ENCODE results near the gene GSG1L.

The GSG1L gene

DNA sequence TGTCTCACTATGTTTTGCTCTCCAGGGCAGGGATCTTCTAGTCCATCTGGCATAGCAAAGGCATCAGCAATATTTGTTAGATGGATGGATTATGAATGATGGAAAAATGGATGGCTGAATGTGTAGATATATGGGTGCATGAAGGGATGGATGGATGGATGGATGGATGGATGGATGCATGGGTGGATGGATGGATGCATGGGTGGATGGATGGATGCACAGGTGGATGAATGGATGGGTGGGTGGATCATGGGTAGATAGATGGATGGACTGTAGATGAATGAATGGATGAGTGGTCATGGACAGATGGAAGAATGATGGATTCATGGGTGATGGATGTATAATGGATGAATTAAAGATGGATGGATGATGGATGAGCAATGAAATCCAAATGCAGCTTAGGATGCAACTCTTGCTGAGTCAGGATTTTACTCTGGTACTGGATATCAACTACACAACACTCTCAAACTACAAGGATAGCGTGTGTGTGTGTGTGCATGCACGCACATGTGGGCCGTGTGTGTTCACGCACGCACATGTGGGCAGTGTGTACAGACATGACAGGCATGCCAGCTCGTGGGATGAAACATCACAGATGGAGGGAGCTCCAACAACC lies 34.0 kb downstream of the GSG1L start:
- Histone ChIP-seq H3K27ac (ENCODE audit: low read depth in 2 of 2, low read length in 2 of 2) (no peak overlapping the region), H3K27me3 (ENCODE audit: control insufficient read depth in 2 of 2, insufficient read depth in 2 of 2, low read length in 2 of 2) (no peaks in the 10 kb centered on the region), H3K4me1 (ENCODE audit: control insufficient read depth in 2 of 2, insufficient read depth in 2 of 2, low read length in 2 of 2) (no peaks in the 10 kb centered on the region), H3K9ac (ENCODE audit: low read depth in 1 of 2, low read length in 2 of 2) (no peak overlapping the region), H3K4me3 (ENCODE audit: low read length in 2 of 2) (no peak overlapping the region), H3K9me3 (ENCODE audit: control insufficient read depth in 2 of 2, low read length in 2 of 2) (no peaks in the 10 kb centered on the region), H3K36me3 (ENCODE audit: control insufficient read depth in 2 of 2, insufficient read depth in 2 of 2, low read length in 2 of 2) (no peaks in the 10 kb centered on the region)

DNA sequence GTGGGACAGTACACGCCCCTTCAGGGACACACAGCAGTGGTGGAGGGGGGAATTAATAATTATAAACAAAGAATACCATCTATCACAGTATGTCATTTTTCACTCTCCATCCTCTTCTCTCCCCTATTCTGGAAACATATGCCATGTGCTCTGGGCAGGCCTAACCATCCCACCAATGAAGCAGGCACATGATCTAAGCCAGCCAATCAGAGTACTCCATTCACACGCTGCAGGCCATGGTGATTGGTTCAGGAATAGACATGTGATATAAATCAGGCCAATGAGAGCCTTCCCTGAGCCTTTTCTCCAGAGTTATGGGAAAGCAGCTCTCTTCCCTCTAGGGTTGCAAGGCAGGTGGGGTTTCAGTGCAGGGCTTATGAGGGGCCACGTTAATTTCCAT lies 36.5 kb downstream of the GSG1L start:
- no peaks in the 10 kb centered on the region for H3K9me3 ChIP-seq (ENCODE audit: control insufficient read depth in 2 of 2, low read length in 2 of 2)
- H3K4me3 ChIP-seq (ENCODE audit: low read length in 2 of 2) = no peak overlapping the region
- H3K27ac ChIP-seq (ENCODE audit: low read depth in 2 of 2, low read length in 2 of 2) = no peak overlapping the region
- no peaks in the 10 kb centered on the region for H3K27me3 ChIP-seq (ENCODE audit: control insufficient read depth in 2 of 2, insufficient read depth in 2 of 2, low read length in 2 of 2)
- H3K4me1 ChIP-seq (ENCODE audit: control insufficient read depth in 2 of 2, insufficient read depth in 2 of 2, low read length in 2 of 2) = no peaks in the 10 kb centered on the region
- H3K36me3 ChIP-seq (ENCODE audit: control insufficient read depth in 2 of 2, insufficient read depth in 2 of 2, low read length in 2 of 2) = no peaks in the 10 kb centered on the region
- H3K9ac ChIP-seq (ENCODE audit: low read depth in 1 of 2, low read length in 2 of 2) = no peak overlapping the region

DNA sequence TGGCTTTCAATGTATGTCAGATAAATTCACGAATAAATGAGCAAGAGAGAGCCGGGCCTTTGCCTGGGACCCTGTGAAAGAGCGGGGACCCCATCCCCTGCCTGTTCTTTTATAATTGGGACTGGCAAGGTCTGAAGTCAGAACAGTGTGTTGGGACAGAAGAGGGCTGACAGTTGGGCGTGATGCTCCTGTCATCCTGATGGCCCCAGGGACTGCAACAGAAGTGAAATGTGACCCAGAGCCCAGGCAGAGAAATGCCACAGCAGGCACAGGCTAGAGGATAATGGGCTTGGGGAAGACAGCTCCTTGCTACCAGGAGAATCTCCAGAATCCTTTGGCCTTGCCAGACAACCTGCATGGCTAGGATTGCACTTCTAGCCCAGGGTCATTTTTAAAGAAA lies 37.9 kb downstream of the GSG1L start:
- Histone ChIP-seq H3K4me1 (ENCODE audit: control insufficient read depth in 2 of 2, insufficient read depth in 2 of 2, low read length in 2 of 2) (no peaks in the 10 kb centered on the region), H3K36me3 (ENCODE audit: control insufficient read depth in 2 of 2, insufficient read depth in 2 of 2, low read length in 2 of 2) (no peaks in the 10 kb centered on the region), H3K27ac (ENCODE audit: low read depth in 2 of 2, low read length in 2 of 2) (no peak overlapping the region), H3K27me3 (ENCODE audit: control insufficient read depth in 2 of 2, insufficient read depth in 2 of 2, low read length in 2 of 2) (no peaks in the 10 kb centered on the region), H3K9ac (ENCODE audit: low read depth in 1 of 2, low read length in 2 of 2) (no peak overlapping the region), H3K9me3 (ENCODE audit: control insufficient read depth in 2 of 2, low read length in 2 of 2) (no peaks in the 10 kb centered on the region), H3K4me3 (ENCODE audit: low read length in 2 of 2) (no peak overlapping the region)

DNA sequence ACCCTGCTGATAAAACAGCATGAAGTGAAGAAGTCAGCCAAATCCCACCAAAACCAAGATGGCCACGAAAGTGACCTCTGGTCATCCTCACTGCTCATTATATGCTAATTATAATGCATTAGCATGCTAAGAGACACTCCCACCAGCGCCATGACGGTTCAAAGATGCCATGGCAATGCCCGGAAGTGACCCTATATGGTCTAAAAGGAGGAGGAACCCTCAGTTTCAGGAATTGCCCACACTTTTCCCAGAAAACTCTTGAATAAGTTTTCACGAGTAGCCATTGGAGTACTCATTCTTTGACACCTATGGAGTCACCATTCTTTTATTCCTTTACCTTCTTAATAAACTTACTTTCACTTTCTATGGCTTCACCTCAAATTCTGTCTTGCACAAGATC lies 44.3 kb downstream of the GSG1L start:
- no peaks in the 10 kb centered on the region for H3K36me3 ChIP-seq (ENCODE audit: control insufficient read depth in 2 of 2, insufficient read depth in 2 of 2, low read length in 2 of 2)
- H3K27me3 ChIP-seq (ENCODE audit: control insufficient read depth in 2 of 2, insufficient read depth in 2 of 2, low read length in 2 of 2) = peaks cover 0 to 4% of the 10 kb centered on the region in 2 donors
- no peak overlapping the region for H3K4me3 ChIP-seq (ENCODE audit: low read length in 2 of 2)
- H3K4me1 ChIP-seq (ENCODE audit: control insufficient read depth in 2 of 2, insufficient read depth in 2 of 2, low read length in 2 of 2) = no peaks in the 10 kb centered on the region
- no peak overlapping the region for H3K9ac ChIP-seq (ENCODE audit: low read depth in 1 of 2, low read length in 2 of 2)
- H3K27ac ChIP-seq (ENCODE audit: low read depth in 2 of 2, low read length in 2 of 2) = no peak overlapping the region
- no peaks in the 10 kb centered on the region for H3K9me3 ChIP-seq (ENCODE audit: control insufficient read depth in 2 of 2, low read length in 2 of 2)

DNA sequence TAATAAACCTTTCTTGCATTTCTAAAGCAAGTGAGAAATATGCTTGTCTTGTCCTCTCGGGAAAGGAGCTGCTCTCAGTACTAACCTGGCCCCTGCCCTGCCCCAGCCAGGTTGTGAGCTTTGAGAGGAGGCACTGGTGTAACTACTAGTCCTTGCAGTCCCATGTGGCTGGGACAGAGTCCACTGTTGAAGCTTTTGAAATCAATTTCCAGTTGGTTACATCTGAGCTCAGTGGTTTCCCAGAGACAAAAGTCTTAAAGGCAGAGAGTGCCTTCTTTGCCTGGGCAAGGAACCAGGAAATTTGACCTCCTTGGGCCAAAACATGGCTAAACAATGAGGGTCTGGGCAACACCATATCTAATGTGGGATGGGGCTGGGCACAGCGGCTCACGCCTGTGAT lies 48.7 kb downstream of the GSG1L start:
- Histone ChIP-seq H3K4me1 (ENCODE audit: control insufficient read depth in 2 of 2, insufficient read depth in 2 of 2, low read length in 2 of 2) (no peaks in the 10 kb centered on the region), H3K27me3 (ENCODE audit: control insufficient read depth in 2 of 2, insufficient read depth in 2 of 2, low read length in 2 of 2) (peaks cover 0 to 7% of the 10 kb centered on the region in 2 donors), H3K4me3 (ENCODE audit: low read length in 2 of 2) (no peak overlapping the region), H3K9me3 (ENCODE audit: control insufficient read depth in 2 of 2, low read length in 2 of 2) (no peaks in the 10 kb centered on the region), H3K9ac (ENCODE audit: low read depth in 1 of 2, low read length in 2 of 2) (no peak overlapping the region), H3K27ac (ENCODE audit: low read depth in 2 of 2, low read length in 2 of 2) (no peak overlapping the region), H3K36me3 (ENCODE audit: control insufficient read depth in 2 of 2, insufficient read depth in 2 of 2, low read length in 2 of 2) (no peaks in the 10 kb centered on the region)

DNA sequence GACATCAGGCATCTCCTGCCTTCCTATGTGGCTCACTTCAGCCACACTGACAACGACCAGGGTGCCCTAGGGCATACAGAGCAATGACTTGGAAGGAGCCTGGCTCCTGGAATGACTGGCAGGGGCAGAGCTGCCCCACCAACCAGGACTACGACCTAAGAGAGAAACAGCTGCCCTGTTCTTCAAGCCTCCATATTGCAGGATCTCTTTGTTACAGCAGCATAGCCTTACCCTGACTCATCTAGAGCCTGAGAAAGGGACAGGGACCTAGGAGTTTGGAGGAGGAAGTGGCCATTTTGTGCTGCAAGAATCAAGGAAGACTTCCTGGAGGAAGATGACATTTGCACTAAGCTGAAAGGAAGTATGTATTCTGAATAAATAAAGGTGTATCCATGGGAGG lies 49.6 kb downstream of the GSG1L start:
- Histone ChIP-seq H3K36me3 (ENCODE audit: control insufficient read depth in 2 of 2, insufficient read depth in 2 of 2, low read length in 2 of 2) (no peaks in the 10 kb centered on the region), H3K27me3 (ENCODE audit: control insufficient read depth in 2 of 2, insufficient read depth in 2 of 2, low read length in 2 of 2) (peaks cover 0 to 7% of the 10 kb centered on the region in 2 donors), H3K4me3 (ENCODE audit: low read length in 2 of 2) (no peak overlapping the region), H3K4me1 (ENCODE audit: control insufficient read depth in 2 of 2, insufficient read depth in 2 of 2, low read length in 2 of 2) (no peaks in the 10 kb centered on the region), H3K9me3 (ENCODE audit: control insufficient read depth in 2 of 2, low read length in 2 of 2) (no peaks in the 10 kb centered on the region), H3K9ac (ENCODE audit: low read depth in 1 of 2, low read length in 2 of 2) (no peak overlapping the region), H3K27ac (ENCODE audit: low read depth in 2 of 2, low read length in 2 of 2) (no peak overlapping the region)

DNA sequence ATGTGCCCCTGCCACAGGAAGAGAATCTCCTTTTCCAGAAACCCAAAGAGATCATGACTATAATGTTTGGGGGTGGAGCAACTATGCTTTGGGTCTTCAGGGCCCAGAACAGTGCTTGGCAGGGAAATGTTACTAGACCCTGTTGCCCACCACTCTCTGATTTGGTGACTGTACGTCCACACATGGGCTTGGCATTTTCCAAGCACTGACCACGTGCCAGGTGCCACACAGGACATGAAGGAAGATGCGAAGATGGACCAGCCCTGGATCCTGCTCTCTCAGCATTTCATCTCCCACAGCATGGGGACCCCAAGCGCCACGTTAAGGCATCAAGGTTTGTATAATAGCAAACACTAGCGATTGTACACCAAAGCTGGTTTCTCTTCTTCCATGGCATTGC lies 50.1 kb downstream of the GSG1L start:
- H3K36me3 ChIP-seq (ENCODE audit: control insufficient read depth in 2 of 2, insufficient read depth in 2 of 2, low read length in 2 of 2) = no peaks in the 10 kb centered on the region
- no peaks in the 10 kb centered on the region for H3K9me3 ChIP-seq (ENCODE audit: control insufficient read depth in 2 of 2, low read length in 2 of 2)
- H3K4me1 ChIP-seq (ENCODE audit: control insufficient read depth in 2 of 2, insufficient read depth in 2 of 2, low read length in 2 of 2) = no peaks in the 10 kb centered on the region
- no peak overlapping the region for H3K9ac ChIP-seq (ENCODE audit: low read depth in 1 of 2, low read length in 2 of 2)
- H3K27me3 ChIP-seq (ENCODE audit: control insufficient read depth in 2 of 2, insufficient read depth in 2 of 2, low read length in 2 of 2) = peaks cover 0 to 7% of the 10 kb centered on the region in 2 donors
- H3K4me3 ChIP-seq (ENCODE audit: low read length in 2 of 2) = no peak overlapping the region
- no peak overlapping the region for H3K27ac ChIP-seq (ENCODE audit: low read depth in 2 of 2, low read length in 2 of 2)

DNA sequence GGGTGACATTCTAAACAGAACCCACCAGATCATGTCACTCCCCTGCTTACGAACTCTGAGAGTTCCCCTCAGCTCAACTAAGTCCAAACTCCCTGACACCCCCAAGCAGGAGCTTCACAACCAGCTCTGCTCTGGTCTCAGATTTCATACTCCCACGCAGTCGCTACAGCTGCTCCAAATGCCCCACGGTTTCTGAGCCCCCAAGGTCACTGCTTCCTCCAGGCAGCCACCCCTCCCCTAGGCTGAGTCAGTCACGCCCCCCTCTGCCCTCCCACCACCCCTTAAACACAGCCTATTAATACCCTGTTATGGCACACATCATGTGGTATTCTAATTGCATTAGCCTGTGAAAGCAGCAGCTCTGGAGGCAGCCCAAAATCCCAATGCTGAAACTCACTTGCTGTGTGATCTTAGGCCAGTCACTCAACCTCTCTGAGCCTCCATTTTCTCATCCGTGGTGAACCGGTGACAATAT lies 51.5 kb downstream of the GSG1L start:
- H3K27ac ChIP-seq (ENCODE audit: low read depth in 2 of 2, low read length in 2 of 2) = no peak overlapping the region

DNA sequence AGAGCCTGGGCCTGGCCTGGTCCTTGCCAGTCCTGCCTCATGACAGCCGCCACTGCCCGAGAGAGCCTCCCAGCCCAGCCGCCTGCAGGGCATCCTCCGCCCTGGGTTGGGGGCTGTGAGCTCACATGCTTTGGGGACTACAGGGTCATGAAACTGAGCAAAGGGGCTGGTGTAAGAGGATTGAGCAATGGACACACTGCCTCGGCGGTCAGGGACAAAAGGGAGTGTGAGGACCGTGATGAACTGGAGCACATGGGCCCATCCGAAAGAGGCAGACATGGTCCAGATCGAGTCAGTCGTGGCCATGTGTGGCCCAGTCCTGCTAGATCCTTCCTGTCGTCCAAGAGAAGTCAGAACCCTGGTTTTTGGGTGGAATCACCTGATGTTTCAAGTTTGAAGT lies 52.3 kb downstream of the GSG1L start:
- Histone ChIP-seq H3K9me3 (ENCODE audit: control insufficient read depth in 2 of 2, low read length in 2 of 2) (no peaks in the 10 kb centered on the region), H3K27me3 (ENCODE audit: control insufficient read depth in 2 of 2, insufficient read depth in 2 of 2, low read length in 2 of 2) (peaks cover 0 to 3% of the 10 kb centered on the region in 2 donors), H3K4me3 (ENCODE audit: low read length in 2 of 2) (no peak overlapping the region), H3K4me1 (ENCODE audit: control insufficient read depth in 2 of 2, insufficient read depth in 2 of 2, low read length in 2 of 2) (no peaks in the 10 kb centered on the region), H3K36me3 (ENCODE audit: control insufficient read depth in 2 of 2, insufficient read depth in 2 of 2, low read length in 2 of 2) (no peaks in the 10 kb centered on the region), H3K9ac (ENCODE audit: low read depth in 1 of 2, low read length in 2 of 2) (no peak overlapping the region), H3K27ac (ENCODE audit: low read depth in 2 of 2, low read length in 2 of 2) (no peak overlapping the region)

More for the DNA sequence above, 51.5 kb downstream of the GSG1L start:
- H3K4me1 ChIP-seq (ENCODE audit: control insufficient read depth in 2 of 2, insufficient read depth in 2 of 2, low read length in 2 of 2) = no peaks in the 10 kb centered on the region
- H3K36me3 ChIP-seq (ENCODE audit: control insufficient read depth in 2 of 2, insufficient read depth in 2 of 2, low read length in 2 of 2) = no peaks in the 10 kb centered on the region
- H3K9me3 ChIP-seq (ENCODE audit: control insufficient read depth in 2 of 2, low read length in 2 of 2) = no peaks in the 10 kb centered on the region
- no peak overlapping the region for H3K9ac ChIP-seq (ENCODE audit: low read depth in 1 of 2, low read length in 2 of 2)
- no peak overlapping the region for H3K4me3 ChIP-seq (ENCODE audit: low read length in 2 of 2)
- H3K27me3 ChIP-seq (ENCODE audit: control insufficient read depth in 2 of 2, insufficient read depth in 2 of 2, low read length in 2 of 2) = peaks cover 0 to 5% of the 10 kb centered on the region in 2 donors

DNA sequence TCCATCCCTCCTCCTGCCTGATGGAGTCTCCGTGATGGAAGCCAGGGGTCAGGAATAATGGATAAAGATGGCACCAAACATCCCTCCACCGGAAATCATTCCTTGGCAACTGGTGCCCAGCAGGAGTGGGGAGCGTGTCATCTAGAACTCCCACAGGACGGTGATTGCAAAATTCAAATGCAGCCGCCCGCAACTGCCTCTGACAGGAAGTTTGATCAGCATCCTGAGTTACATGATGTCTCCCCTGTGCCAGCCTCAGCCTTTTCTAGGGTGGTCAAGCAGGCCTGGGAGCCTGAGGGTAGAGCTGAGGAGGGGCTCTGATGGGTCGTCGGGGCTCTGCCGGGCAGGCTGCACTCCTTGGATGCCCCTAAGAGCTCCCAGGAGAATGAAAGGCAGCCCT lies 52.8 kb downstream of the GSG1L start:
- H3K9ac ChIP-seq (ENCODE audit: low read depth in 1 of 2, low read length in 2 of 2) = no peak overlapping the region
- H3K4me3 ChIP-seq (ENCODE audit: low read length in 2 of 2) = no peak overlapping the region
- H3K9me3 ChIP-seq (ENCODE audit: control insufficient read depth in 2 of 2, low read length in 2 of 2) = no peaks in the 10 kb centered on the region
- no peaks in the 10 kb centered on the region for H3K36me3 ChIP-seq (ENCODE audit: control insufficient read depth in 2 of 2, insufficient read depth in 2 of 2, low read length in 2 of 2)
- no peaks in the 10 kb centered on the region for H3K4me1 ChIP-seq (ENCODE audit: control insufficient read depth in 2 of 2, insufficient read depth in 2 of 2, low read length in 2 of 2)
- peaks cover 0 to 3% of the 10 kb centered on the region in 2 donors for H3K27me3 ChIP-seq (ENCODE audit: control insufficient read depth in 2 of 2, insufficient read depth in 2 of 2, low read length in 2 of 2)
- H3K27ac ChIP-seq (ENCODE audit: low read depth in 2 of 2, low read length in 2 of 2) = no peak overlapping the region

All from mucosa of rectum (tissue), 2 donors.